ENCODE measurements around the gene VPREB3. TPM values are rescaled to one million over a fixed set of nuclear protein-coding genes. Genes with fewer than 3 reads are reported as not detected.

Gene VPREB3, protein sequence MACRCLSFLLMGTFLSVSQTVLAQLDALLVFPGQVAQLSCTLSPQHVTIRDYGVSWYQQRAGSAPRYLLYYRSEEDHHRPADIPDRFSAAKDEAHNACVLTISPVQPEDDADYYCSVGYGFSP
- not detected in 2 replicates for total RNA-seq

DNA sequence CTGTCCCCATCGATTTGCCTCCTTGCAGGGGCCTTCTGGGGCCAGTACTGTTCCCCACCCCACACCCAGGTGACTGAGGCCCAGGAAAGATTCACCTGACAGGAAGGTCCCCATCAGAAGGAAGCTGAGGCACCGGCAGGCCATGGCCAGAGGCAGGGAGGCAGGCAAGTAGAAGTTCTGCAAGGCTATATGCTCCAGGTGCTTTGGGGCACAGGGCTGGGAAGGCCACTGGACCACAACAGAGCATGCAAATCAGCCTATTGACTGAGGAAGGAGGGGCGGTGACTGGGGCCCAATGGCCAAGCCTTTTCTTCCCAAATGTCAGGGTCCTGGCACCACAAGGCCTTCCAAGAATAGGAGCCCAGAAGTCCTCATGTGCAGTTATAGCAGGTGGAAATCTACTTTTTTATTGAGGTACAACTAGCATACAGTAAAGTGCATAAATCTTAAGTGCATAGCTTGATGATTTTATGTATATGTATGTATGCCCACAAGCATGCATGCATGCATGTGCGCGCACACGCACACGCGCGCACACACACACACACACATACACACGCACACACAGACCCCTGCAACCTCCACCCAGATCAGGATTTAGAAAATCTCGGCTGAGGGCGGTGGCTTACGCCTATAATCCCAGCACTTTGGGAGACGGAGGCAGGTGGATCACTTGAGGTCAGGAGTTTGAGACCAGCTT, at the start of gene VPREB3:
Gene VPREB3 (minus strand): TSS at position 206 of the 700 bp plus-strand sequence. CDS start 62 bp downstream, at position 144.

DNA sequence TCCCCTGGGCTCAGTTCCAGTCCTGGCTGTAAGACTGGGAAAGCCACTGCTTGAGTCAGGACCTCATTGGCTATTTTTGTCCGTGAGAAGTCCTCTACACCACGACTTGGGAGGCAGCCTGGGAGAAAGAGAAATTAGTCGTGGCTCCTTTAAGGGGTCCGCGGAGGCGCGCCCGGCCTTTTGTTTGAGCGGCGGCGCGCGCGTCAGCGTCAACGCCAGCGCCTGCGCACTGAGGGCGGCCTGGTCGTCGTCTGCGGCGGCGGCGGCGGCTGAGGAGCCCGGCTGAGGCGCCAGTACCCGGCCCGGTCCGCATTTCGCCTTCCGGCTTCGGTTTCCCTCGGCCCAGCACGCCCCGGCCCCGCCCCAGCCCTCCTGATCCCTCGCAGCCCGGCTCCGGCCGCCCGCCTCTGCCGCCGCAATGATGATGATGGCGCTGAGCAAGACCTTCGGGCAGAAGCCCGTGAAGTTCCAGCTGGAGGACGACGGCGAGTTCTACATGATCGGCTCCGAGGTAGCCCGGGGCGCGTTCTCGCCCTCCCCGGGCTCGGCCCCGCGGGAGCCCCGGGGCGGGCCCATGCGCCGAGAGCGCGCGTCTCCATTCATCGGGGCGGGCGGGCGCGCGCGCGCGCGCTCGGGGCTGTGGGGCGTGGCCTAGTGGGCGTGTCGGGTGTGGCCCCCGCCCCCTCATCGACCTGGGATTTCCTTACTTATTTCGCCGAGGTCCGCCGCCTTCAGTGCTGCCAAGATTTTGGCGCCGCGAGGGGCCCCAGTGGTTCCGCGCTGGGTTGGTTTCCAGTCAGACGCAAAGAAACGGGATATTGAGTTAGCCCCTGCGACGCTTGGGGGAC, 32.8 kb upstream of the VPREB3 start, which contains the start of gene SMARCB1:
Gene SMARCB1 (plus strand): TSS at position 215 of the 848 bp plus-strand sequence. CDS start 204 bp downstream, at position 419.

DNA sequence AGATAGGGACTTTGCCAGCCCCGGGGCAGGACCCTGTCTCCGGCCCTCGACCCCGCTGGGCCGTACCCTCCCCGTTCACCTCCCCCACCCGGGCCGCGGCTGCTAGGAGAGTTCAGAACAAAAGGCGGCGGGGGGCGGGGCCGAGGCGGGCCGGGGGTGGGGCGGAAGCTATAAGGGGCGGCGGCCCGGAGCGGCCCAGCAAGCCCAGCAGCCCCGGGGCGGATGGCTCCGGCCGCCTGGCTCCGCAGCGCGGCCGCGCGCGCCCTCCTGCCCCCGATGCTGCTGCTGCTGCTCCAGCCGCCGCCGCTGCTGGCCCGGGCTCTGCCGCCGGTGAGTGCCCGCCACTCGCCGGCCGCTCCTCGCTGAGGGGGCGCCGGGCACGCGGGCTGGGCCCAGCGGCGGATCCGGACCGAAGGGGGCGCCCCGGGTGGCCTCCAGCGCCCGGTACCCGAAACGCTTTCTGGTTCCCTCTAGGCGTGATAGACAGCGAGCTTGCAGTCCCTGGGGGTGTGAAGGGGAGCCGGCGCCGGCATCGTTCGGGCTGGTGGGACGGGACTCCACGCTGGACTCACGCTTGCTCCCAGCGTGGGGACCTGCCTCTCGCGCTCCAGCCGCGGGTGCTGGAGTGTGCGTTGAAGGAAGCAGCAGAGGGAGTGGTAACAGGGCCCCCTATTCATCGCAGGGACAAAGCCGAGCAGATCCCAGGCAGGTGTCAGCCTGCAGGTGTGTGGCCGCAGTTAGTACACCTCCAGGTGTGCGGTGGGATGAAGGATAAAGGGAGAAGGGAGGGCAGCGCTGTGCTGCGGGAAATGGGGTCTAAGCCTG, 18.6 kb upstream of the VPREB3 start, which contains the start of gene MMP11:
Gene MMP11 (plus strand): TSS at position 201 of the 825 bp plus-strand sequence. CDS start 22 bp downstream, at position 223.

DNA sequence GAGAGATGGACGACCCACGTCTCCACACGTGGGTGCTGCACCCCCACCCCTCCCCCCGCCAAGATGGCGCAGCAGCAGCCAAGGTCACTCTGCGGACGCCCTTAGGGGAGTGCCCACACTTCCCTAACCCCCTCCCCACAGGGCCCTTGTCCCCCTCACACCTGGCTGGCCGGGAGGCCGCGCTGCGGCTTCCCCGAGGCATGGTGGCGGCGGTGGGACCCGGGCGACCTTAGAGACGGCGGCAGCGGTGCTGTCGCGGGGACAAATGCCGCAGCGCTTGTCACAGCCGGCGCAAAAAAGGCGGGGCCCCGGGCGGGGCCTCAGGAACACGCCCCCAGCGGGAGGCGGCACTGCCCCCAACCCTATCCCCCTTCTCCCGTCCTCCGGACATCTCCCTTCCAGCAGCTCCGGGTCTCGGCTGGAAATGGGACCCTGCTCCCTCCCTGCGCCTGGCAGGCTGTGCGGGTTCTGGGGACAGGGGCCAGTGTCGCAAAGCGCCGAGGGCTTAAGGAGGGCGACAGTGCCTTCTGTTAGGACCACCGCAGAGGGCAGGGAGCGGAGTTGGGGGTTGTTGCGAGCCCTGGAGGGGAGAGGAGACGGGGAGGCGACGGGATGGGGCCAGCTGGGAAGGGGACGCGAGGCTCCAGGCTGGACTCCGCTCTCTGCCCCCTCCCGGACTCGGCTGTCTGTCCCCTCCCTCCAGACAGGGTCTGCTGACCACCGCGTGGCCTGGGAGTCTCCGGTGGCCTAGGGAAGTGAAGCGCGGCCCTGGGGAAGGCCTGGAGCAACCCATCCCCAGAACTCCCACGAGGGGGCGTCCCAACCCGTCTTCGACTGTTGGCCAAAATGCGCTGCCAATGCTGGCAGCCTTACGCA, 13.7 kb upstream of the VPREB3 start, which contains the start of gene CHCHD10:
Gene CHCHD10 (minus strand): TSS at position 300 of the 876 bp plus-strand sequence. CDS start 98 bp downstream, at position 202.

DNA sequence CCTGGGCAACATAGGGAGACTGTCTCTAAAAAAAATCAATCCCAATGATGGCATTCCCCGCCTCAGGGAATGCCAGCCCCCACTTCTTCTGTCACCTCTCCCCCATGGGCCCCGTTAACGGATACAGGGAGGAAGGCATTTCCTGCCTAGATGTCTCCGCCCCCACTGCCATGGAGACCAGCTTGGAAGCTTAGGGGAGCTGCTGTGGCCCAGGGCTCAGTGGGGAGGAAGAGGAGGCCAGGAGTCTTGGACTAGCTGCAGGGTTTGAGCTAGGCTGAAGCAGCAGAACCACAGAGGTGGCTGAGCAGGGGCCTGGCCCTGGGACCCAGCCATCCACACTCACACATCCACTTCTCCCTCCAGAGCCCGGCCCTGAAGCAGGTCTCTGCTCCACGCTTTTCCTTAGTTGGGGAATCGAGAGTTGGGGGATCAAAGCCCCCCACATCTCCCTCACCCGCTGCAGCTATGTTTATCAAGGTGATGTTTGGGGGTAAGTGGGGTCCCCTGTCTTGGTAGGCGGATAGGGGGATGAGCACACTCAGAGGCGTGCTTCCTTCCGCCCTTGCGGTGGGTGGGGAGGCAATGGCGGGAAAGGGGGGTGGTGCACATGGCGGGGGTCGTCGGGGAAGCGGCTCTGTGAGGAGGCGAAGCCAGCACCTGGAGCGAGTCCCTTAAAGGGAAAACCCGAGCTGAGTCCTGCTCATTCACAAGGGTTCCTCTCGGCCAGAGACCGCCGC, 8.8 kb upstream of the VPREB3 start, which contains the start of gene C22orf15:
Gene C22orf15 (plus strand): TSS at position 149 of the 737 bp plus-strand sequence. CDS start 317 bp downstream, at position 466.

DNA sequence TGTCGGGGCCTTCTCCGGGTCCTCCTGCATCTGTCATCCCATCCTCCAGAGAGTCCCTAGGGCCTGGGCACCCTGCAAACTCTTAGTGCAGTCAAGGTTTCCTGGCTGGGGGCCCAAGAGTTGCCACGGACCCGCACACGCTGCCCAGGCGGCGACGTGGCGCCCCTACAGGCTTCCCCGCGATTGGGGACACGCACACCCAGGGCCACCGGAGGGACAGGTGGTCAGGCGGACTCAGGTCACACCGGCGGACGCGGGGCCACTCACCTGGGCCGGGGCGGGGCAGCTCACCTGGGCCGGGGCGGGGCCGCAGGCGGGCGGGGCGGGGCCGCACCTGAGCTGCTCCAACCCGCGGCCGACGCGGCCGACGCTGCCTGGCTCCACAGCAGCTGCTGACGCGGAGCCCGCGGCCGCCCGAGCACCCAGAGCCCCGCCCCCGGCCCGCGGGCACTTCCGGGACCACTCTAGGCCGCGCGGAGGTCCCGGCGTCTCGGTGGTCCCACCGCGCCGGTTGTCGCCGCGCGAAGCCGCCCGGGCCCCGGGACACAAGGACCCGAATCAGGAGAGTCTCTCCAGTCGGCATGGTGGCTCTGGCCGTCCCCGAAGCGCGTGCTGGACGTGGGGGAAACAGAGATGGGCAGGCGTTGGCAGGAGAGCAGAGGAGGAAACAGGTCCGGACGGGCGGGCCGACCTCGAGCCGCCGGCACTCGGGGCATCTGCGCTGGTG, 3.3 kb downstream of the VPREB3 start, which contains the start of gene ZNF70:
Gene ZNF70 (minus strand): TSS at position 399 of the 727 bp plus-strand sequence. CDS start 5,972 bp downstream, outside the sequence.

Other genes starting within 250 kb of the VPREB3 start
- gene IGLL1, start 174.1 kb downstream of the VPREB3 start, total RNA-seq: not detected in 2 replicates
- 0.37 TPM in 1 of 2 replicates, not detected in the other for gene DRICH1, start 122.1 kb downstream of the VPREB3 start, total RNA-seq
- gene RGL4, start 63.4 kb downstream of the VPREB3 start, total RNA-seq: not detected in 2 replicates
- gene ZNF70, start 3.3 kb downstream of the VPREB3 start, total RNA-seq: 2.6 and 3.4 TPM in 2 replicates
- gene C22orf15, start 8.6 kb upstream of the VPREB3 start, total RNA-seq: 3.0 and 4.3 TPM in 2 replicates
- 2.8 and 6.0 TPM in 2 replicates for gene CHCHD10, start 13.5 kb upstream of the VPREB3 start, total RNA-seq
- 9.2 and 19.8 TPM in 2 replicates for gene MMP11, start 18.4 kb upstream of the VPREB3 start, total RNA-seq
- 17.4 and 23.4 TPM in 2 replicates for gene SMARCB1, start 32.5 kb upstream of the VPREB3 start, total RNA-seq
- gene DERL3, start 84.6 kb upstream of the VPREB3 start, total RNA-seq: 0.14 and 0.37 TPM in 2 replicates
- 11.9 and 13.1 TPM in 2 replicates for gene SLC2A11, start 103.5 kb upstream of the VPREB3 start, total RNA-seq
- gene MIF, start 140.0 kb upstream of the VPREB3 start, total RNA-seq: 460 and 480 TPM in 2 replicates
- gene GSTT2B, start 206.8 kb upstream of the VPREB3 start, total RNA-seq: 7.0 and 7.2 TPM in 2 replicates
- 0.85 and 0.92 TPM in 2 replicates for gene DDTL, start 212.5 kb upstream of the VPREB3 start, total RNA-seq
- 88.7 and 111 TPM in 2 replicates for gene DDT, start 220.0 kb upstream of the VPREB3 start, total RNA-seq
- 0.09 and 0.14 TPM in 2 replicates for gene GSTT2, start 225.7 kb upstream of the VPREB3 start, total RNA-seq